Subcutaneous abdominal adipose tissue (tissue), 5 donors: ENCODE measurements around the gene ACTN4.

Source experiments
- H3K27ac ChIP-seq: one replicate; pipeline ENCODE4 v1.7.0; 2013; ENCODE audit warnings: low read depth, mild to moderate bottlenecking, inconsistent platforms, low read length, moderate library complexity
- H3K27me3 ChIP-seq, 5 donors: one replicate each; pipeline ENCODE4 v1.7.0; 2013; ENCODE audit warnings: low read length in 5 of 5, inconsistent platforms in 1 of 5; ENCODE audit not compliant: control insufficient read depth in 5 of 5, insufficient read depth in 4 of 5
- H3K36me3 ChIP-seq, 5 donors: one replicate each; pipeline ENCODE4 v1.7.0; 2013; ENCODE audit warnings: low read length in 5 of 5; ENCODE audit not compliant: control insufficient read depth in 5 of 5, insufficient read depth in 5 of 5
- H3K4me1 ChIP-seq, 5 donors: one replicate each; pipeline ENCODE4 v1.7.0; 2013; ENCODE audit warnings: low read length in 5 of 5, mild to moderate bottlenecking in 3 of 5, moderate library complexity in 1 of 5; ENCODE audit not compliant: control insufficient read depth in 5 of 5, insufficient read depth in 5 of 5
- H3K4me3 ChIP-seq, 5 donors: one replicate each; pipeline ENCODE4 v1.7.0; 2013; ENCODE audit warnings: low read length in 5 of 5, low read depth in 1 of 5
- H3K9ac ChIP-seq, 5 donors: one replicate each; pipeline ENCODE4 v1.7.0; 2013; ENCODE audit warnings: low read length in 5 of 5, mild to moderate bottlenecking in 4 of 5, moderate library complexity in 3 of 5
- H3K9me3 ChIP-seq, 5 donors: one replicate each; pipeline ENCODE4 v1.7.0; 2013; ENCODE audit warnings: low read length in 5 of 5; ENCODE audit not compliant: control insufficient read depth in 5 of 5
- donor health status: healthy.
- donor health status: healthy.
- donor health status: healthy.
- donor health status: healthy.
- donor health status: healthy.

ACTN4 gene

DNA sequence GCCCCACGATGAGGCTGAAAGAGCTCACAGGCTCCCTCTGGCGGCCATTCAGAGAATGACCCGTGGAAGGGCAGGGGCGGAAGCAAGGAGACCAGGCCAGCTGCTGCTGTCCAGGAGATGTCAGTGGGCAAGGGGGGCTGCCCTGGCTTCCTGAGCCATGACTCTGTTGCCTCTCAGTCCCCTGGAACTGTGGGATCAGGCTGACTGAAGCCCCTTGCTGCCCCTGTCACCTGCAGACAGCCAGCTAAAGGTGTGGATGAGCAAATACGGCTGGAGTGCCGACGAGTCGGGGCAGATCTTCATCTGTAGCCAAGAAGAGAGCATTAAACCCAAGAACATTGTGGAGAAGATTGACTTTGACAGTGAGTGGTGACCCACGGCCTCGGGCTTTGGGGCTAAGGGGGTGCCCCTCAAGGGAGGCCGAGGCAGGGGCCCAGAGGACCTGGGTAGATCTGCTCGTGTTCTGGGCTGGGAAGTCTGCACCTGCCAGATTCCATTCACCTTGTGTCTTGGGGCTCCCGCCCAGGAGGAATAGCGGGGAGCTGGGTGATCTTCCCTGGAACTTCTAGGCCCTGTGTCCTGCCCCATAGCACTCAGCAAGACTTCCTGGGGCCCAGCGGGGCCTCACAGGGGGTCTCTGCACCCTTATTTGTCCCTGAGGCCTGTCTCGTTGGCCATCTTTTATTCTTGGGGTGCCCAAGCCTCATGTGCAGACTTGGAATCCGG lies 12.5 kb upstream of the ACTN4 start:
- Histone ChIP-seq H3K4me3 (no peak overlapping the region), H3K27me3 (no peaks in the 10 kb centered on the region), H3K27ac (no peak overlapping the region), H3K36me3 (peaks cover 2 to 63% (median 36%) of the 10 kb centered on the region in 5 donors), H3K9ac (peak overlapping the region in 1 of 5 donors; percentile 17), H3K4me1 (peaks cover 0 to 19% (median 4%) of the 10 kb centered on the region in 5 donors), H3K9me3 (no peaks in the 10 kb centered on the region)

GRCh38 chr19:38635483-38636399 lies 11.7 kb upstream of the ACTN4 start:
- Histone ChIP-seq H3K27me3 (no peaks in the 10 kb centered on the region), H3K4me3 (no peak overlapping the region), H3K9me3 (no peaks in the 10 kb centered on the region), H3K27ac (peak overlapping the region; percentile 30), H3K9ac (no peak overlapping the region), H3K4me1 (peaks cover 0 to 26% (median 4%) of the 10 kb centered on the region in 5 donors), H3K36me3 (peaks cover 2 to 57% (median 31%) of the 10 kb centered on the region in 5 donors)

- no peak overlapping the region for H3K27ac ChIP-seq
- no peaks in the 10 kb centered on the region for H3K9me3 ChIP-seq
- H3K9ac ChIP-seq: peak overlapping the region in 1 of 5 donors; percentile 11
- no peaks in the 10 kb centered on the region for H3K27me3 ChIP-seq
- no peak overlapping the region for H3K4me3 ChIP-seq
- peaks cover 2 to 32% (median 16%) of the 10 kb centered on the region in 5 donors for H3K36me3 ChIP-seq
- peaks cover 0 to 34% (median 4%) of the 10 kb centered on the region in 5 donors for H3K4me1 ChIP-seq
Measured at GRCh38 chr19:38638461-38638860, 9.0 kb upstream of the ACTN4 start.

DNA sequence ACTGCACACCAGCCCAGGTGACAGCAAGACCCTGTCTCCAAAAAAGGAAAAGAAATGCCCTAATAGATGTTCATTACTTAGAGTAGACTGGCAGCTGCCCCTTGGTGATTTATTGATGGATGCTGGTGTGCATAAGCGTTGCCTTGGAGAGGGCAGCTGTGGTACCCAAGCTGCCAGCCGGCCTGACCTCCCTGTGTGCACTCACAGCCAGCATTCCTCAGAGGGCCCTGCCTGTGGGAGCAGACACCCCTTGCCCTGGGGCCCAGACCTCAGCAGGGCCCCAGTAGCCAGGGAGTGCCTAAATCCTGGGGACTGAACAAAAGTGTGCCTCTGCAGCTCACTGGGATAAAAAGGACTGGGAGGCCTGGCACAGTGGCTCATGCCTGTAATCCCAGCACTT lies 7.8 kb upstream of the ACTN4 start:
- Histone ChIP-seq H3K27ac (peak overlapping the region; percentile 40), H3K4me3 (no peak overlapping the region), H3K9ac (no peak overlapping the region), H3K9me3 (no peaks in the 10 kb centered on the region), H3K36me3 (peaks cover 2 to 27% (median 16%) of the 10 kb centered on the region in 5 donors), H3K4me1 (peaks cover 0 to 32% (median 4%) of the 10 kb centered on the region in 5 donors), H3K27me3 (no peaks in the 10 kb centered on the region)

DNA sequence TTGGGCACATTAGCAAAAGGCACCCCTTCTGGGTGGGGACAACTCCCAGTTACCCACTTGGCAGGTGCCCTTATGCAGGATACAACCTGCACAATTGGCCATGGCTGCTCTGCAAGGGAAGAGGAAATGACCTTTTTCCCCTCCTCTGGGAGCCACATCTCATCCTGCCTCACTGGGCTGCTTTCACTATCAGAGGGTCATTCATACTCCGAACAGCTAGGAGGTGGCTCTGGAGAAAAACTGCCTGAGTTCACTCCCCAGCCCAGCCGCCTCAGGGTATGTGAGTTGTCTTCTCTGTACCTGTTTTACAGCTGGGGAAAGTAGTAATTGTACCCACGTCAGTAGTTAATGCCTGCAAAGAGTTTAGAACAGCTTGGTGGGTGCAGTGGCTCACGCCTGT lies 7.1 kb upstream of the ACTN4 start:
- Histone ChIP-seq H3K36me3 (peaks cover 2 to 20% (median 10%) of the 10 kb centered on the region in 5 donors), H3K9me3 (no peaks in the 10 kb centered on the region), H3K4me1 (peaks cover 0 to 29% (median 4%) of the 10 kb centered on the region in 5 donors), H3K9ac (no peak overlapping the region), H3K4me3 (peak overlapping the region in 2 of 5 donors; percentile 24 to 46), H3K27me3 (no peaks in the 10 kb centered on the region), H3K27ac (peak overlapping the region; percentile 40)

GRCh38 chr19:38642176-38642575 lies 5.3 kb upstream of the ACTN4 start:
- Histone ChIP-seq H3K4me3 (no peak overlapping the region), H3K9ac (no peak overlapping the region), H3K27ac (no peak overlapping the region), H3K36me3 (peaks cover 0 to 7% (median 0%) of the 10 kb centered on the region in 5 donors), H3K27me3 (no peaks in the 10 kb centered on the region), H3K4me1 (peaks cover 0 to 23% (median 4%) of the 10 kb centered on the region in 5 donors), H3K9me3 (no peaks in the 10 kb centered on the region)

DNA sequence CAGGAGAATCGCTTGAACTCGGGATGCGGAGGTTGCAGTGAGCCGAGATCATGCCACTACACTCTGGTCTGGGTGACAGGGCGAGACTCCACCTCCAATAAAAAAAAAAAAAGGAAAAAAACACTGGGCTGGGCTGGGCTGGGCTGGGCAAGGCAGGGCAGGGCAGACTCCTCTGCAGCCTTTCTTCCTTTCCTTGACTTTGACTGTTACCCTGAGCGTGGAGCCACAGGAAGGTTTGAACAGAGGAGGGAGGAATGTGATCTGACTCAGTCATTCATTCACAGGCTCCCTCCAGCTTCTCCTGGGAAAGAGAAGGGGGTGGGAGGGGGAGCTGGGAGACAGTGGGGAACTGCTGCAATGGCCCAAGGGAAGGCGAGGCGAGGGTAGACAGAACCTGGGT lies 2.7 kb upstream of the ACTN4 start:
- Histone ChIP-seq H3K27me3 (no peaks in the 10 kb centered on the region), H3K27ac (no peak overlapping the region), H3K9me3 (no peaks in the 10 kb centered on the region), H3K4me1 (peaks cover 0 to 37% (median 19%) of the 10 kb centered on the region in 5 donors), H3K4me3 (no peak overlapping the region), H3K9ac (no peak overlapping the region), H3K36me3 (no peaks in the 10 kb centered on the region)

DNA sequence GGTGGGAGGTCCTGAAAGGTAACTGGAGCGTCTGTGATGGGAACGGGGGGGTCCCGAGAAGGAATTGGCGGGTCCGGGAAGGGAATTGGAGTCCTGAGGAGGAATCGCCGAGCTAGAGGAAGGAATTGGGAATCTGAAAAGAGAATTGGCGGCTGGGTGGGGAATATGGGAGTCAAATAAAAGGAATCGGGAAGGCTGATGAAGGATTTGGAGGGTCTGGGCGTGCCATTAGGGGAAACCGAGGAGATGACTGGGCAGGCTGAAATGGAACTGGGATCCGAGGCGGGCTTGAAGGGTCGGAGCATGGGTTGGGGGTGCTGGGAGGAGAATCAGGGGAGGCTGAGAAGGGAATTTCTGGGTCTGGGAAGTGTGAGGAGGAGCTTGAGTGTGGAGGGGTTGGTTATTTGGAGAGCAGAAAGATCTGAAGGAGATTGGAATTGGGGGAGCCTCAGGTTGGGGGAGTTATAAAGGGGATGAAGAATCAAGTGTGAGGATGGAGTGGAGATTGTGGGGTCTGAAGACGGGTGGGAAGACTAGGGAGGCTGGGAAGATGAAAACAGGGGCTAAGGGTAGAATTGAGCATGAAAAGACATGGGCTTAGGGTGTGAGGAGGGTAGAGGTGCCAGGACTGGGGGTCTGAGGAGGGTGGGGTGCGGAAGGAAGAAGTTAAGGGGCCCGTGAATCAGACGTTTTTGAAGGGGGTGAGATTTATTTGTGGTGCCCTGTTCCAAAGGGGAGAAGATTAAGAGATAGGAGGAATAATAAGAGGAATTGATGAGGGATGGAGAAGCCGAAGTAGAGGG lies 718 bp downstream of the ACTN4 start:
- H3K27ac ChIP-seq: peak overlapping the region; percentile 99
- H3K36me3 ChIP-seq: no peaks in the 10 kb centered on the region
- peaks cover 12 to 56% (median 53%) of the 10 kb centered on the region in 5 donors for H3K4me1 ChIP-seq
- H3K4me3 ChIP-seq: peak overlapping the region; percentile 80 to 98 (median 93)
- no peaks in the 10 kb centered on the region for H3K9me3 ChIP-seq
- H3K9ac ChIP-seq: peak overlapping the region; percentile 75 to 98 (median 96)
- no peaks in the 10 kb centered on the region for H3K27me3 ChIP-seq

GRCh38 chr19:38648769-38649304 lies 1.4 kb downstream of the ACTN4 start:
- Histone ChIP-seq H3K27me3 (no peaks in the 10 kb centered on the region), H3K4me3 (peak overlapping the region; percentile 80 to 98 (median 93)), H3K36me3 (no peaks in the 10 kb centered on the region), H3K9me3 (no peaks in the 10 kb centered on the region), H3K4me1 (peaks cover 14 to 63% (median 59%) of the 10 kb centered on the region in 5 donors), H3K9ac (peak overlapping the region; percentile 75 to 98 (median 96)), H3K27ac (peak overlapping the region; percentile 99)
